Suppressor macrophage treated with lipopolysaccharide for 1 hour (primary cell): ENCODE measurements around the gene SMIM41.
A peak's percentile ranks its signal among the peaks of the same experiment; 100 is the strongest.
"Not testable (repeated sequence)": the region's sequence is repeated elsewhere in the genome, so short reads cannot be mapped to it uniquely, and the experiment has no call there.

ENCODE experiments used
- DNase-seq, 3 donors: peaks; one replicate each; pipeline ENCODE4 v3.0.0-alpha.2; 2020 to 2022

The SMIM41 gene

DNA sequence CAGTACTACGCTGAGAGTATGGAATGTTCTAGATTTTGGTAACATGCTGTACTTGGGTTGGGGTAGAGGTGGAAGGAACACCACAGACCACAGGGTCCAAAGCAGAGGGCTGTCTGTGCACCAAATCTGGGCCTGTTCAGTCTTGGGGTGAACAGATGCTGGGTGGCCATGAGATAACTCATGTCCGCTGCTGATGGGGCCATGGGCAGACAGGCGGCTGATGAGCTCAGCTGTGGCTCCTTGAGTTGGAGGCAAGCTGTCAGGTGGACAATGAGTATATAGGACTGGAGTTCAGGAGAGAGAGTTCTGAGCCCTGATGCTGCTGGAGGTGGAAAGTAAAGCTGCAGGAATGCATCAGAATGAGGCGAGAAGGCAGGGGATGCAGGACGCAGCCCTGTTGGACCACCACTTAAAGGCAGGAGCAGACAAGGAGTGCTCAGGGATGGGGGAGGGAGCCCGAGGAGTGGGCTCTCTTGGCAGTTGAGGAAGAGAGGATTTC, 6.2 kb downstream of the SMIM41 start:
- DNase-seq, result no peak

DNA sequence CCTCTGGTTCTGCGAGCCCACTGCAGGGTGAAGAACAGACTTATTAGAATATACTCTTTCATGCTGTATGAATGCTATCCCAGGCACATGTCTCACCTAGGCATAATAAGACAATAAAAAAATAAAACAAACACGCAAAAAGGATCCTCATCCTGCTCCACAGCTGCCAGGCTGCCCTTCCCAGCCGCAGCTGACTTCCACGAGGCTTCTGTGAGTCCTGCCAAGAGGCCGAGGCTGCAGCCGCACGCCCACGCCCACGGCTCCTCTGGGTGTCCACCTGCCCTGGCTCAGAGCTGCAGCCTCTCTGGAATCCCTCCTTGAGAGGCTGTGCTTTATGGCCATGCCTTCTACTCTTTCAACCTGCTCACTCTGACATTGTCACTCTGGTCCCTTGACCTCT, 6.9 kb downstream of the SMIM41 start:
- DNase-seq, result no peak

DNA sequence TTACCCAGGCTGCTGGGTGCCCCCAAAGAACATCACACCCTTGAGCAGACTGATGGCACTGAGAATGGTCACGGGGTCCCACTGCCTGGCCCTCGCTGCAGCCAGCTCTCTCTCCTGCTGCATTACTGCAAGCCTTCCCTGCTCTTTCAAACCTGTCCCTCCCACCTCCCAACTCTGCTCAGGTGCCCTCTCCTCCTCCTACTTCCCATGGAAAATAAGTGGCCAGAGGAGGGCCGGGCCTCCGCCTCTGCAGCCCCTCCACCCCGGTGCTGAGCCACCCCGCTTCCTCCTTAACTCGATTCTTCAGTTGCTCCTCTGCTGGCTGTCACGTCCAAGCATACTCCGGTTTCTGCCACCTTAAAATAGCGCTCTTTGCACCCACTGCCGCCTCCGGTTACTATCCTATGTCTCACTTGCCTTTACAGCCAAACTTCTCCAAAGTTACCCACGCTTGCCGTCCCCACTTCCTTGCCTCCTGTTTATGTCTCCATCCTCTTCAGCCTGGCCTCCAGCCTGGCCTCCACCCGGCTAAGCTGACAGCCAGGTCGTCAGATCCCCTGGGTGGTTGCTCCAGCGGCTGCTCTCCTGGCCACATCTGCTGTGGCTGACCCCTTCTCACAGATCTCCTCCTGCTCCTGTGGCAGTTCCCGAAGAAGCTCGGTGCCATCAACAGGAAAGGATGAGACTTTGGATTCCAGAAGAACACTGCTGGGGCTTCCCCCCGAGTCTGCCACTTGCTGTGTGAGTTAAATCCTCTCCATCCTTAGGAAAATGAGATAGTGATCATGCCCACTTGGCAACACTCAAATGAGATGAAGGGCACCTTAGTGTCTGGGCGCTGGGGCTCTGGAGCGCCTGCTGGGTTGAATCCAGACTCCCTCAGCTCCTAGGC, 7.7 kb downstream of the SMIM41 start:
- no peak for DNase-seq

DNA sequence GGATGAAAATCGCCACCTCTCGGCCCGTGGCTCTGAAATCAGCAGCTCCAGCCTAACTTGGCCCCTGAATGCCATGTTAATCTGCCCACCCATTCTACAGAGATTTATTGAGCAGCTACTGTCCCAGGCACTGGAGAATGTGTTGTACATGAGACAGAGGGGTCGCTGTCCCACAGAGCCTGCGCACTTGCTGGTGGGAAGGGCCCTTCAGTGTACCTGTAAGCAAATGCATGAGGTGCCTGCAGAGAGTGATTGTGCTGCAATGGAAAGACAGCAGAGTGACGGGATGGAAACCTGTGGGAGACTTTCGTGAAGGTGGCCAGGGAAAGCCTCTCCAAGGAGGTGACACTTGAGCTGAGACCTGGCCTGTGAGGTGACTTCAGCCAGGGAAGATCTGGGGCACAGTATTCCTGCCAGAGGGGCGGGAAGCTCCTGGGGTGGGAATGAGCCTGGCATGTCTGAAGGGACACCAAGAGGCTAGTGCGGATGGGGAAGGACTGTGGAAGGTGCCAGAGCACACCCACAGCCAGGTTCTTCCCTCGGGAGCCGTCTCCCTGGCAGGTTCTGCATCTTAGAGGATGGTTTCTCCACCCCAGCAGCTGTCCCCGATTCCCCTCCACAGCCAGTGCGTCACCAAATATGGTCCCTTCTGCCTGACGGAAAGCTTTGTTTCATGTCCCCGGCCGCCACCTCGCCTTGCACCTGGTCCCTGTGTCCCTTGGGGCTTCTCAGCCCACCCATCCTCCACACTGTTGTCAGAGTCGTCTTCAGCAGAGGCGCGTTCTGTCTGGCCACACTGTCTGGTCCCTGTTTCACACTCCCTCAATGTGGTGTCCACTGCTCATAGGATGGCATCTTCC, 8.7 kb downstream of the SMIM41 start:
- DNase-seq, result no peak

DNA sequence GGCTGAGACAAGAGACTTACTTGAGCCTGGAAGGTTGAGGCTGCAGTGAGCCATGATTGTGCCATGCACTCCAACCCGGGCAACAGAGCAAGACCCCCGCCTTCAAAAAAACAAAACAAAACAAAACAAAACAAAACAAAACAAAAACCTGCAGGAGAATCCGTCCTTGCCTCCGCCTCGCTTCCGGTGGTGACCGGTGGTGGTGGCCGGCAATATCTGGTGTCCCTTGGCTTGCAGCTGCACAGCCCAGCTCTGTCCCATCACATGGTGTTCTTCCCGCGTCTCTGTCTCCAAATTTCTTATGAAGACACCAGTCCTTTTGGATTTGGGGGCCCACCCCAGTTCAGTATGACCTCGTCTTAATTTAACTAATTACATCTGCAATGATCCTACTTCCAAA, 10.0 kb downstream of the SMIM41 start:
- no peak for DNase-seq

DNA sequence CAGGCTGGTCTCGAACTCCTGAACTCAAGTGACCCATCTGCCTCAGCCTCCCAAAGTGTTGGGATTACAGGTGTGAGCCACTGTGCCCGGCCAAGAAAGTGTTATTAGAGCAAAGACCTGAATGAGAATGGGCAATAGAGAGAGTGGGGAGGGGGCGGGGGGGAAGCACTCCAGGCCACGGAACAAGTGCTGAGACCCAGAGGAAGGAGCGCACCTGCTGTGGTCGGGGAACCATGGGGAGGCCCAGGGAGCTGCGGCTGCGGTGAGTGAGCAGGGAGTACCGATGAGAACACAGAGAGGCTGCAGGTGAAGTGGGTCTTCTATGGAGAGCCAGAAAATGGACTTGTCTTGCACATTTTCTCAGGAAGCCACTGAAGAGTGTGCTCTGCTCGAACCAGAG, 10.8 kb downstream of the SMIM41 start:
- DNase-seq, result no peak

DNA sequence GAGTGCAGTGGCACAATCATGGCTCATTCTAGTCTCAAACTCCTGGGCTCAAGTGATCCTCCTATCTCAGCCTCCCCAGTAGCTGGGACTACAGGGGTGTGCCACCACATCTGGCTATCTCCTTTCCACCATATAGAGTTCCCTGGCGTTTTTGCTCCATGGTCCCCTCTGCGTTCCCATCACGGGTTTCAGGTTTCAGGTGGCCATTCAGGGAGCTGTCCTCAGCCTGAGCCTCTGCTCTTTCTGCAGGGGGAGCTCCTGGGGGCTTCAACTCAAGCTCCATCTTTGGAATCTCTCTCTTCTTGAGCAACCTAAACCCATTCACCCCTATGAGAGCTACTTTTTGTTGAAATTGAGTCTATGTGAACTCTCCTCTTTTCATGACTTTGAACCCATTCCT, 11.6 kb downstream of the SMIM41 start:
- no peak for DNase-seq

DNA sequence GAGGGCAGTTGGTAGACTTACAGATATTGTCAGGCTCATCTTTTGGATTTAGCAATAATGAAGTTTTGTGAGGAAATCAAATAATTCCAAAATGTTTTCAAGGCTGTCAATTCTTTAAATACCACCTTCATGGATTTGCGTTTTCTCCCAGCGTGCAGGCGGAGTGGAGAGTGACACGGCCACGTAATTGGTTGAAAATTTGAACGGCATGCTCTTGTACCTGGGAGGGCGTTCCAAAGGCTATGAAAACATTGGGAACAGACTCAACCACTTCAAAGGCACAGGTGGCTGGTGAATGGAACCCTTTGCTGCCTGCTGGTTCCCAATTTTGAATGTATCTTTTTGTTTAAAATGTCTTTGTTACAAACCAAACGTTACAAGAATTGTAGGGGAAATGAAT, 12.4 kb downstream of the SMIM41 start:
- DNase-seq, result peak in 1 of 3 donors; percentile 7

DNA sequence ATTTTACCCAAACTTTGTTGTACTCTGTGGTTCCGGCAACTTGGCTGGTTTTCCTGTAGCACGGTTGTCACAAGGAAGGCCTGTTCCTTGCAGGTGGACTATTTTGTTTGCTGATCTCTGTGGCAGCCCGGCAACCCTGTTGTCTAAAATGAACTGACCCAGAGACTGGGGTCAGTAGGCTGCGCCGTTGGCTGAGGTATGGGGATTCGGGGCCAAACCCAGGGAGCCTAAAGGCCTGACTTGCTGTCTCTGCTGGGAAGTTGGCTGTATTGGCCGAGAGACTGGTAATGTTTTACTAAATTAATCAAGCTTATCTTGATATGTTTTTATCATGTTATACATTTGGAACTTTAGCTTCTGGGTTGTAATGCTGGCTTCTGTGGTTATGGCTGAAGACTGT, 13.8 kb downstream of the SMIM41 start:
- DNase-seq, result no peak

DNA sequence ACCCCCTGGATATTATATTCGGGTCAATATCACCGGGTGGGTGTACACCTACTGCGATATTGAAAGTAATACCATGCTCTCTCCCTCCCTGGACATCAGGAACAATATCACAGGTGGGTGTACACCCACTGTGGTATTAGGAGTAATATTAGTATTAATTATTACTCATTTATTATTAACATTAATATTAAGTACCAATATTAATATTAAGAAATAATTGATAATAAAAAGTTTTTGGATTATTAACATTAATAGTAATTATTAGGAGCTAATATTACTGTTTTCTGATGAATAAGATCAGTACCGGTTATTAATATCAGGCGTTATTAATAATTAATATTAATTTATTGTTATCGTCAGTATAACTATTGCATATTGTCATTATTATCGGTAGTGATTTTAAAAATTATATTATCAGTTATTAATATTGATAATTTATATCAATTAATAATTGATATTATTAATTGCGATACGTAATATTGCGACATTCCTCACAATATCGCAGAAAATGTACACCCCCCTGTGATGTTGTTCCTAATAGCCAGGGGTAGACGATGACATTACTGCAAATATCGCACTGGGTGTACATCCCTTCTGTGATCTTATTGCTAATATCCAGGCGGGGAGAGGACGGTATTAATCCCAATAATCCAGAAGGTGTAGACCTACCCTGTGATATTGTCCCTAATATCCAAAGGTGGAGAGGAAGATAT, 17.0 kb downstream of the SMIM41 start:
- no peak for DNase-seq

DNA sequence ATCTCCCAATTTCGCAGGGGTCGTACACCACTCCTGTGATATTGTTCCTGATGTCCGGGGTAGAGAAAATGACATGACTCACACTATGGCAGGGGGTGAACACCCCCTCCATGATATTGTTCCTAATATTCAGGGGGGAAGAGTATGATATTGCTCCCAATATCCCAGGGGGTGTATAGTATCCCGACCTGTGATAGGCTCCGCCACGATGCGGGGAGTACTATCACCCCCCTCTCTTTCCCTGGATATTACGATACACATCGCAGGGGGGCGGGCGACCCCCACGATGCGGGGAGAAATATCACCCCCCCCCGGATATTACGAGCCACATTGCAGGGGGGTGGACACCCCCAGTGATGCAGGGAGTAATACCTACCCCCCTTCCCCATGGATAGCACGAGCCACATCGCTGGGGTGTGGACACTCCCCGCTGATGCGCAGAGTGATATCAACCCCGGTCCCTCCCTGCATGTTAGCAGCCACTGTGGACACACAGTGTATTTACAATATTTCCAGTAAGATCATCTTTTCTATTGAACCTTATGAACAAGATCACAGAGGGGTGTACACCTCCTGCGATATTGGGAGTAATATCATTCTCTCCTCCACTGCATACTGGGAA, 17.7 kb downstream of the SMIM41 start:
- DNase-seq, result no peak

DNA sequence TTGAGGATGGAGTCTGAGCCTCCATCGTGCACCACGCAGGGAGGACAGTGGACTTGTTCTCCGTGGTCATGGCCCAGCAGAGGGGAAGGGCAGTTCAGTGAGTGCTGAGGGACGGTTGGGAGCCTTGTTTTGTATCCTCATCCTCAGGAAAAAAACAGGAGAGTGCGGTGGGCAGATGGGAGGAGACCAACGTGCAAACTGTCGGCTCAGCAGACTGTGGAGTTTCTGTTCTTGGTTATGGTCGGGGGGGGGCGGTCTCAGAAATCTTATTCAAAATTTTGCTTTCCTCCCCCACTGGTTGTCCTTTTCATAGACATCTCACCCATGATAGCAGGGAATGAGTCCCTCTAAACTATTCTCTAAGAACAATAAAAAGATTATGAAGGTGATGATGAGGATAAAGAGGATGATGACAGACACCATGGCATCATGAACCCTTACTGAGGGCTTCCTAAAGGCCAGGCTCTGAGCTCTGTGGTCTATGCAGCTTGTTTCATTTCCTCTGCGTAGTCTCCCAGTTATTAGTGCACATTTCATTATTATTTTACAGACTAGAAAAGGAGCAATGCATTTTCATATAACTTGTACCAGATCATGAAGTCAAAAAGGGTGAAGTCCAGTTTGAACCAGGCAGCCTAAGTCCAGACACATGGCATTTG, 25.1 kb downstream of the SMIM41 start:
- not testable (repeated sequence) for DNase-seq

DNA sequence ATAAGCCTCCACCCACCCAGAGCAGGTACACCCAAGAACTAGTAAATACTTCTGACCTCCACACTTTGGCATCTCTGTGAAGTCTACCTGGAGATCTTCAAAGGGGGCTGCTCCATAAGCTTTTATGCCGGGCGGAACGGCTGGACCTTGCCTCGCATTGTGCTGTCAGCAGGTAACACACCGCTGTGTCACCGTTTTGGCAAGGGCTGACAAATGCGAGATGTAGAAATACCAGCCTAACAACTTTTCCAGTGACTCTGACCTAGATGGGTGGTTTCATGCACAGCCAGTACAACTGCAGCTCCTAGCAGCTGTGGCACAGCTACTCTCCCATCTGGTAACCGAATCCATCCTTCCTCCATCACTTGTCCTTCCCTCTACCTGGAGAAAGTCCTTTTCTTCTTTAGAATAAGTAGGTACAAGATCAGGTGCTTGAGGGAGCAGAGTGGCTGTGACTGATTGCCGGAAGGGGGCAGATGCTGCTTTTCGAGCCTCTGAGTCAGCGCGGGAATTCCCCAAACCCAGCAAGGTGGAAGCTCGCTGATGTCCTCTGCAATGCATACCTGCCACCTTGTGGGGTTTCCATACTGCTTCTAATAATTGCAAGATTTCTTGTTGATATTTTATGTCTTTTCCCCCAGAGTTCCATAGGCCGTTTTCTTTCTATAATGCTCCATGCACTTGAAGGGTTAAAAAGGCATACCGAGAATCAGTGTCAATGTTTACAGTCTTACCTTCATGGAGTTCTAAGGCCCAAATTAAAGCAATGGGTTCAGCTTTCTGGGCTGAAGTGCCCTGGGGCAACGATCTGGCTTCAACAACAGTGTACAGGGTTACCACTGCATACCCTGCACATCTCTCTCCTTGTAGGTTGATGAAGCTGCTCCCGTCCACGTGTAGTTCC, 37.0 kb downstream of the SMIM41 start:
- DNase-seq, result not testable (repeated sequence)

DNA sequence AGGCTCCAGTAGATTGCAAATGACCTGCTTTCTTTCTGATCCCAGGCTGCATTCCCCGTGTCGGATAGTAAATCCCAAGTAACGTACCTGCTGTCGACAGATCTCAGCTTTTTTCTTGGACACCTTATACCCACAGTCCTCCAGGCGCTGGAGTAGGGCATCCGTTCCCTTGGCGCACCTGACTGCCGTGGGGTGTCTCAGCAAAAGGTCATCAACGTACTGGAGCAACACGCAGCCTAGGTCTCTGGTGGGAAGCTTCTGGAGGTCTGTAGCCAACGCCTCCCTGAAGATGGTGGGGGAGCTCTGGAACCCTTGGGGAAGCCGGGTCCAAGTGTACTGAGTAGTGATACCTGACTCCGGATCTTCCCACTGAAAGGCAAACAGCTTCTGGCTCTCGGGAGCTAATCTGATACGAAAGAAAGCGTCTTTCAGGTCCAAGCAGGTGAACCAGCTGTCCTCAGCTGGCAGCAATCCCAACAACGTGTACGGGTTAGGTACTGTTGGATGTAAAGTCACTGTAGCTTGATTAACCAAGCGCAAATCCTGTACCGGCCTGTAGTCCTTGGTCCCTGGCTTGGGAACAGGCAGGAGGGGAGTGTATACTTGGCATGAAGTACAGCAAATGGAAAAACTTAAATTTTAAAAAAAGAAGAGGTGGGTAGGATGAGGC, 38.4 kb downstream of the SMIM41 start:
- not testable (repeated sequence) for DNase-seq

DNA sequence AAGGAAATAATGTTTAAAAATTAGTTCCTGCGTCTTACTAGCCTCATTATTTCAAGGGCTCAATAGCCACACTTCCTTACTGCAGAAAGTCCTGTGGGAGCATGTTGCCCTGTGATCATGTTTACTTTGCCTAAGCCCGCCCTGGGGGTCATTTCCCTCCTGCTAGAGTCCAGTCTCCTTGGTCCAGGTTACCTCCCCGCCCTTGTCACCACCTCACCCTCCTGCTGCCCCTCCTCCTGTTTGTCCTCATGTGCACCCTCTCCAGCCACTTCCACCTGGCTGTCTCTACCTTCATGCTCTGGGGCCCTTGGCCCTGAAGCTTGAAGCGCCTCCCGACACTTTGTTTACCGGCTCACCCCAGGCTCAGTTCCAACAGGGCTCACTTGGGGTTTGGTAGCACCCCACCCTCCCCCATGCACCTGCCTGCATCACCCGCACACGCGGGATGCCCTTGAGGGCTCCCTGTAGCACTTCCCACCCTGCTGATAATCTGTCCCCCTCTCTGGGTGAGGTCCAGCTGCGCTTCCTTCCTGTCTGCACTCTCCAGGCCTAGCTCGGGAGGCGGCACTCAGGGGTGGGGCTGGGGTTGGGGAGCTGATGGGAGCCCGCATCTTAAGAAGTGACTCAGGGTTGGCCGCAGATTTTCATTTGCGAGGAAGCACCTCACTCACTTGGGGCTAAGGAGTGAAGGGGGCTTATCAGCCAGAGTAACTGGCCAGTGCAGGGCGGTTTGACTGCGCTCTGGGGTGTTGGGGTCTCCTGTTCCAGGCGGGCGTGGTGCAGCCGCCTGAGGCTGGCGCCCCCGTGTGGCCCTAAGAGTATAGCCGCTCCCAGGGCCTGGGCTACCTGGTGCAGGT, 40.1 kb downstream of the SMIM41 start:
- peak; percentile 28 to 60 (median 30) for DNase-seq

DNA sequence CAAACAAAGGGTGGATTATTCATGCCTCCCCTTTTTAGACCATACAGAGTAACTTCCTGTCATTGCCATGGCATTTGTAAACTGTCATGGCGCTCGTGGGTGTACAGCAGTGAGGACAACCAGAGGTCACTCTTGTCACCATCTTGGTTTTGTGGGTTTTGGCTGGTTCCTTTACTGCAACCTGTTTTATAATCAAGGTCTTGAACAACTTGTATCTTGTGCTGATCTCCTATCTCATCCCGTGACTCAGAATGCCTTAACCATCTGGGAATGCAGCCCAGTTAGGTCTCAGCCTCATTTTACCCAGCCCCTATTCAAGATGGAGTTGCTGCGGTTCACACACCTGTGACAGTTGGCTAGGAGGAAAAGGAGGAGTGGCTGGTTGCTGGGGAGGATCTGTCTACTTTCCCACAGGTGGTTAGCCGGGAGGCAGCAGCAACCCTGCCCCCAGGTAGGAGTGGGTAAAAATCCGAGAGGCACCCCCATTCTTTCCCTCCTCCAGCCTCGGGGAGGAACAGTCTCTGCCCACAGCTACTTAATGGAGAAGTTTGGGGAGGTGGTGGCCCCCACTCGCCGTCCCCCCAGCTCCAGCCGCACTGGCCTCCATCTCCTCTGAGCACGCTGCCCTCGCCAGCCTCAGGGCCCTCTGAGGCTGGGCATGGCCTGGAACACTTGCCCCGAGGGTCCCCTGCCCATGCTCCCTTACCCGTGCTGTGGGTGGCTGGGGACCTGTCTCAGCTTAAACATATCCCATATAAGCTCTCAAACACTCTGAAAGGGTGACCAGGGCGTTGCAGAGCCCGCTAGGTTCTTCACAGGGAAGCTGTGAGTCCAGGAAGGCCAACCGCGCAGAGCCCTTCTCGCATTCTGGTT, 41.7 kb downstream of the SMIM41 start:
- peak in 1 of 3 donors; percentile 35 for DNase-seq

DNA sequence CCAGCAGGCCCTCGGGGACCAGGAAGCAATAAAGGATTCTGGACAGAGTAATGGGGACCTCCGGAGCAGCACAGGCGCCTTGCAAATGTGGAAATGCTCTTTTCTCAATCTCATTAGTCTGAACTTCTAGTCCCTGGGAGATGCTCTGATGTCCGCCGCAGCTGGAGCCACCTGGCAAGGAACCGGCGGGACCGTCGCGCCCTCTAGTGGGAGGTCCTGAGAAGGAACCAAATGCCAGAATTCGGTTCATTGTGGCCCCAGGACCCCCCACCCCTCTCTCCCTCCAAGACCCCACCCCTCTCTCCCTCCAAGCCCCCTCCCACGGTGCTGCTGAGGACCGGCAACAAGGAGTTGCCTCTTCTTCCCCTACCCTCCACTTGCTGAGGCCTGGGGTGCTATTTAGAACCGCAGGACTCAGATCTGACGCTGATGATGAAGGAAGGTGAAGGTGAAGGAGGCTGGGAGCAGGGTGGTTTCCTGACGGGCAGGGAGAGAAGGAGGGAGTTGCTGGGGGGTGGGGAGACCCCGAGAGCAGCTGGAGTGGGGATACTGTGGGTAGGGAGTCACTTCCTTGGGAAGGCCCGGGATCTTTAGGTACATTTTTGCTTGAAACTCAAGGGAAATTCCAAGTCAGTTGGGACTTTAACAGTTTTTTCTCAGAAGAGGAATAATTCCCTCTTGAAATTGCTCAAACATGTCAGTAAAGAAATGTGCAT, 42.5 kb downstream of the SMIM41 start:
- peak; percentile 69 to 80 (median 69) for DNase-seq

DNA sequence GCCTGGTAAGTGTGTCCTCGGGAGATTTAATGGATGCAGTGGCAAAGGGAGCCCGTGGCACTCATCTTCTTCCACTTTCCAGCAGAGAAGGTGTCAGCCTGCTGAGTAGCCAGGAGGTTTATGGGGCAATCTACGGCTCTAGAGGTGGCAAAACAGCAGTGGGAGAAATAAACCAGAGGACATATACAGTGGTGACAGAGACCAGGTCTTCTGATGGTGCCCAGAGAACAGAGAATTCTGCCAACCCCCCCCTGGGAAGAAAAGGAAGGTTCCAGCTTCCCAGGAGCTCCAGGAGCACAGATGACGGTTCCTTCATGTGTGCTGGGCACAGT, 43.0 kb downstream of the SMIM41 start:
- no peak for DNase-seq
